Breast epithelium (tissue), 3 donors: Measurements from ENCODE around the gene SLC25A24.

Experiments used
- CTCF ChIP-seq, 3 donors: fragments of 450-650 bp; IDR thresholded peaks; one replicate each; pipeline ENCODE4 v1.5.1; 2016 to 2017; ENCODE audit warnings: antibody characterized with exemption in 3 of 3, mild to moderate bottlenecking in 3 of 3, moderate library complexity in 3 of 3
- POLR2A ChIP-seq: fragments of 450-650 bp; IDR thresholded peaks from one replicate; pipeline ENCODE4 v1.6.1; 2016; ENCODE audit warnings: antibody characterized with exemption, mild to moderate bottlenecking, moderate library complexity
- POLR2AphosphoS5 ChIP-seq, 3 donors: sonication (generic); formaldehyde crosslinking; IDR thresholded peaks; one replicate each; pipeline ENCODE4 v1.6.1; 2017; ENCODE audit warnings: antibody characterized with exemption in 3 of 3

GRCh38 chr1:108182959-108183700, 17.0 kb downstream of the SLC25A24 start:
- TF ChIP-seq POLR2A (no peak), POLR2AphosphoS5 (IDR thresholded peaks at IDR 0.05) (no peak), CTCF (IDR thresholded peaks at IDR 0.05) (no peak)
